Loucy (cell line): ENCODE results near the gene LEF1.

Experiments used
- H2AFZ ChIP-seq: fragments of 200-600 bp; sonication (generic); 2 replicates; pipeline ENCODE4 v1.6.0; 2016; ENCODE audit warnings: antibody characterized with exemption, mild to moderate bottlenecking, low read length, moderate library complexity
- H3F3A ChIP-seq: fragments of 200-600 bp; 2 replicates; pipeline ENCODE4 v1.6.0; 2016; ENCODE audit warnings: antibody characterized with exemption, low read depth, mild to moderate bottlenecking
- H3K27me3 ChIP-seq: fragments of 200-600 bp; sonication (generic); 2 replicates; pipeline ENCODE4 v1.6.1; 2014; ENCODE audit warnings: low read length, mild to moderate bottlenecking; ENCODE audit not compliant: insufficient read depth, poor library complexity, severe bottlenecking
- H3K36me3 ChIP-seq: fragments of 200-600 bp; sonication (generic); 2 replicates; pipeline ENCODE4 v1.6.1; 2016; ENCODE audit warnings: low read length; ENCODE audit not compliant: insufficient read depth
- H3K4me1 ChIP-seq: fragments of 200-600 bp; sonication (generic); 2 replicates; pipeline ENCODE4 v1.5.1; 2014; ENCODE audit warnings: low read length, mild to moderate bottlenecking; ENCODE audit not compliant: insufficient read depth, poor library complexity, severe bottlenecking
- H3K4me2 ChIP-seq: fragments of 200-600 bp; sonication (generic); 2 replicates; pipeline ENCODE4 v1.6.0; 2014; ENCODE audit warnings: antibody characterized with exemption, low read length, low read depth, mild to moderate bottlenecking; ENCODE audit not compliant: poor library complexity, severe bottlenecking
- H3K4me3 ChIP-seq: fragments of 200-600 bp; sonication (generic); 2 replicates; pipeline ENCODE4 v1.5.1; 2014; ENCODE audit warnings: low read length, mild to moderate bottlenecking, mixed read lengths; ENCODE audit not compliant: poor library complexity, severe bottlenecking
- H3K79me2 ChIP-seq: fragments of 200-600 bp; sonication (generic); 2 replicates; pipeline ENCODE4 v1.6.1; 2014; ENCODE audit warnings: low read length; ENCODE audit not compliant: insufficient read depth
- H3K9ac ChIP-seq: fragments of 200-600 bp; sonication (generic); 2 replicates; pipeline ENCODE4 v1.6.0; 2014; ENCODE audit warnings: mild to moderate bottlenecking, low read depth, low read length, moderate library complexity; ENCODE audit not compliant: poor library complexity, severe bottlenecking
- H3K9me2 ChIP-seq: fragments of 200-600 bp; sonication (generic); replicated peaks from 2 replicates; pipeline ENCODE4 v1.6.1; 2016; ENCODE audit warnings: low read depth, low read length, mixed read lengths
- H3K9me3 ChIP-seq: fragments of 200-600 bp; sonication (generic); 2 replicates; pipeline ENCODE4 v1.6.1; 2014; ENCODE audit warnings: mild to moderate bottlenecking, antibody characterized with exemption, low read length, low read depth; ENCODE audit not compliant: insufficient read depth
- H4K20me1 ChIP-seq: fragments of 200-600 bp; sonication (generic); 2 replicates; pipeline ENCODE4 v1.6.0; 2014; ENCODE audit warnings: antibody characterized with exemption, low read length, mild to moderate bottlenecking; ENCODE audit not compliant: insufficient read depth, poor library complexity, severe bottlenecking
- EZH2phosphoT487 ChIP-seq: fragments of 200-600 bp; IDR thresholded peaks from 2 replicates; pipeline ENCODE4 v1.6.1; 2018; ENCODE audit warnings: antibody characterized with exemption, mild to moderate bottlenecking, moderate library complexity, borderline replicate concordance
- TF ChIP-seq, protein P1 (sequence below): fragments of 200-600 bp; sonication (generic); conservative IDR thresholded peaks from 2 replicates; pipeline ENCODE4 v1.5.1; 2014; ENCODE audit warnings: mild to moderate bottlenecking, antibody characterized with exemption, low read length

LEF1 gene

DNA sequence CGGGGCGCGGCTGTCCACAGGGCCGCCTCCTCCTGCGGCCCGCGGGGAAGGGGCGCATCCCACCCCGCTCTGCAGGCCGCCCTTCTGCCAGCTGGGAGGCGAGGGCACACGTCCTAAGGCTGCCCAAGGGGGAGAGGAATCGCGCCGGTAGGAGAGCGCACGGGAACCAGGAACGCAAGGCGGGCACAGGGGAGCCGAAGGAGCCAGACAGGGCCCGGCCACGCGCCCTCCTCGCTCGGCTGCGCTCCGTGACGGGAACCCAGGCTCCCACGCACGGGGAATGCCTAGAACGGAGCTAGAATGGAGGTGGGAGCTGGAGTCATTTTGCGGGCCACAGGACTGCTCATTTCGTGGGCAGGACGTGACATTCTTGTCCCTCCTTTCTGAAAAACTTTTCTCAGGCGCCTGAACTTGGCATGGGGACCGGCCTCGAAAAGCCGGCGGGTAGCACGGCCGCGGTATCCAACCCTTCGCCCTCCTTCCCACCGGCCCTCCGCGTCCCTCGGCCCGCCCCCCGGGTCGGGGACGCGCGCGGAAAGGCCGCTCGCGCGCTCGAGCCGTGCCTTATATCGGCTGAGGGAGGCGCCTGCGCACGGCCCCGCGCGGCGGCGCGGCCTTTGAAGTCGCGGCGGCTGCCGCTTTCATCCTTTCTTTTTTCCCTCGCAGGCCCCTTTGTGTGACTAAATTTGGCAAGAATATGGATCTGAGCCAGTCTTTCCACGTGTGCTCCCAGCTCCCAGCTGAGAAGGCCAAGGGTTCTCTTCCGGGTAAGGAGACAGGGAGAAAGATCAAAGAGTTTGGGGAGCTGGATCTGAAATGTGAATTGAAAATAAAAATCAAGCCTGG is 4.2 kb upstream of the LEF1 start:
- H3K4me3 ChIP-seq: peak overlapping the region; percentile 96
- peak overlapping the region; percentile 78 for H2AFZ ChIP-seq
- no peaks in the 10 kb centered on the region for H3K9me2 ChIP-seq
- H3F3A ChIP-seq: no peaks in the 10 kb centered on the region
- peak overlapping the region; percentile 83 for H3K4me2 ChIP-seq
- no peaks in the 10 kb centered on the region for H3K9me3 ChIP-seq
- no peaks in the 10 kb centered on the region for H3K27me3 ChIP-seq
- H4K20me1 ChIP-seq: no peaks in the 10 kb centered on the region
- H3K9ac ChIP-seq: peak overlapping the region; percentile 93
- no peak for TF ChIP-seq EZH2phosphoT487
- TF ChIP-seq, protein P1, sequence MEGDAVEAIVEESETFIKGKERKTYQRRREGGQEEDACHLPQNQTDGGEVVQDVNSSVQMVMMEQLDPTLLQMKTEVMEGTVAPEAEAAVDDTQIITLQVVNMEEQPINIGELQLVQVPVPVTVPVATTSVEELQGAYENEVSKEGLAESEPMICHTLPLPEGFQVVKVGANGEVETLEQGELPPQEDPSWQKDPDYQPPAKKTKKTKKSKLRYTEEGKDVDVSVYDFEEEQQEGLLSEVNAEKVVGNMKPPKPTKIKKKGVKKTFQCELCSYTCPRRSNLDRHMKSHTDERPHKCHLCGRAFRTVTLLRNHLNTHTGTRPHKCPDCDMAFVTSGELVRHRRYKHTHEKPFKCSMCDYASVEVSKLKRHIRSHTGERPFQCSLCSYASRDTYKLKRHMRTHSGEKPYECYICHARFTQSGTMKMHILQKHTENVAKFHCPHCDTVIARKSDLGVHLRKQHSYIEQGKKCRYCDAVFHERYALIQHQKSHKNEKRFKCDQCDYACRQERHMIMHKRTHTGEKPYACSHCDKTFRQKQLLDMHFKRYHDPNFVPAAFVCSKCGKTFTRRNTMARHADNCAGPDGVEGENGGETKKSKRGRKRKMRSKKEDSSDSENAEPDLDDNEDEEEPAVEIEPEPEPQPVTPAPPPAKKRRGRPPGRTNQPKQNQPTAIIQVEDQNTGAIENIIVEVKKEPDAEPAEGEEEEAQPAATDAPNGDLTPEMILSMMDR: no peak; the same call in 1 of the 2 replicates
- peaks cover 46% of the 10 kb centered on the region for H3K4me1 ChIP-seq
- H3K36me3 ChIP-seq: no peaks in the 10 kb centered on the region
- H3K79me2 ChIP-seq: peaks cover 62% of the 10 kb centered on the region

DNA sequence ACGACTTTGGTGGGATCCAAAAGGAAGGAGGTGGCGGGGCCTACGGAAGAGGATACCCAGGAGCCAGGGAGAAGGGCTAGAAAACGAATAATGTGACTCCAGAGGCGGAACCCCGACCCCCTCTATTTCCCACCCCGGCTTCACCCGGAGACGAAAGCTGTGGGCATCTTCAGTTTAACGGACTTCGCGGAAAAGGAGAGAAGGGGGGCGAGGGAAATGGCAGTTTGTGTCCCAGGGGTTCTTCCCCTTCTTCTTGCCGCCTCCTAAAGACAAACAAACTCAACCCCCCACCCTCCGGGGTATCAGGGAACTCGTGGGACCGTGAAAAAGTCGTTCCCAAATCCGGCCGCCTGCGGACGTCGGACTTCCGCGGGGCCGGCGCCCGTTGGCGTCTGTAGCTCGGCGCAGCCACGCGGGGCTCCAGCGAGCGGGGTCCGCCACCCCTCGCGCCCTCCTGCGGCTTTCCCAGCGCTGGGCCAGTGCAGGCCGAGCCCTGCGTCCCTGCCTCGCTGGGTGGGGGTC is 3.6 kb upstream of the LEF1 start:
- peak overlapping the region; percentile 78 for H2AFZ ChIP-seq
- H3K4me2 ChIP-seq: peak overlapping the region; percentile 83
- H3K4me3 ChIP-seq: peak overlapping the region; percentile 96
- H3F3A ChIP-seq: no peaks in the 10 kb centered on the region
- H3K9me3 ChIP-seq: no peaks in the 10 kb centered on the region
- TF ChIP-seq, protein P1: peak; percentile 56
- no peak for TF ChIP-seq EZH2phosphoT487
- no peaks in the 10 kb centered on the region for H3K36me3 ChIP-seq
- H3K79me2 ChIP-seq: peaks cover 69% of the 10 kb centered on the region
- peak overlapping the region; percentile 93 for H3K9ac ChIP-seq
- H3K4me1 ChIP-seq: peaks cover 46% of the 10 kb centered on the region
- H3K9me2 ChIP-seq: no peaks in the 10 kb centered on the region
- no peaks in the 10 kb centered on the region for H4K20me1 ChIP-seq
- no peaks in the 10 kb centered on the region for H3K27me3 ChIP-seq

DNA sequence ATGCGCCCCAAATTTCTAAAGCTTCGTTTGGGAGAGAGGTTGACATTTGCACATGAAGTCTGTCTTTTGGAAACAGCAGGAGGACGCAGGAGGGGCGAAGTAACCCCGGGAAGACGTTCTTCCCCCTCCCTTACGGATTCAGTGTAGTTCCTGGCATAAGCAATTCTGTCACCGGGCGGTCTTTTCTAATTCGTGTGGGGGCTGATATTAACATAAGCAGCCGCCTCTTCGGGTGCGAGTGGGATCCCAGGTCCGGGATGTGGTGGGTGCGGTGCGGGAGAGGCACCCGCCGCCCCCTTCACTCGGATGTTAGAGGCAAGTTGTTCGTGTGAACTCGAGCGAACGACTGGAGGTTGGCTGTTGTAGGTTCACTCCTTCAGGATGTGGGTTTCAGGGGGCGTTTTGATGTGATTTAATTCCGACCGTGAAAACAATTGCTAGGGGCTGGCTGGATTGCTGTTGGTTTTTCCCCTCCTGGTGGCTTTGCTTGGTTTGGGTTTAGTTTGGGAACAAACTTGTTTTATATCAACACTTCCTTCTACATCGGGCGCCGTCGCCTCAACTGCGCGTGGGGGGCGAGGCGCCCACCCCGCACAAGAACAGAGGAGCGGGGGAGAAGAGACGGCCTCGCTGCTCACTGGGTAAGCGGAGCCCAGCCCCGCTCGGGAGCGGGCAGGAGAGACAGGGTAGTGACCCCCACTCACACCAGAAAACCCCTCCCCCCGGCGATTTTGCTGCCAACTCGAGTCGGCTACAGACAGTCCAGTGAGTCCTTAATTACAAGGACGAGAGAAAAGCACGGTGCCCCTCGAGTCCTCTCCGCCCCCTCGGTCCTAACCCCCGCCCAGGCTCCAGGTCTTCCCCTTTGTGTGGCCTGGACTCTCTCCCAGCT is 2.9 kb upstream of the LEF1 start:
- Histone ChIP-seq H3K27me3 (no peaks in the 10 kb centered on the region), H3K4me1 (peaks cover 46% of the 10 kb centered on the region)

More for the DNA sequence above, 2.9 kb upstream of the LEF1 start:
- peak overlapping the region; percentile 83 for H3K4me2 ChIP-seq
- no peaks in the 10 kb centered on the region for H3K9me3 ChIP-seq
- H3K79me2 ChIP-seq: peaks cover 76% of the 10 kb centered on the region
- H2AFZ ChIP-seq: peak overlapping the region; percentile 55
- H4K20me1 ChIP-seq: no peaks in the 10 kb centered on the region
- peak overlapping the region; percentile 93 for H3K9ac ChIP-seq
- no peaks in the 10 kb centered on the region for H3K9me2 ChIP-seq
- peak overlapping the region; percentile 96 for H3K4me3 ChIP-seq
- H3K36me3 ChIP-seq: no peaks in the 10 kb centered on the region
- TF ChIP-seq, protein P1: no peak
- TF ChIP-seq EZH2phosphoT487: no peak
- no peaks in the 10 kb centered on the region for H3F3A ChIP-seq
